GM19452 (cell line): Measurements from ENCODE around the gene SLC38A8.

Experiments used
- ATAC-seq: cut with Tn5 transposase; IDR thresholded peaks from one replicate; pipeline ENCODE4 v1.9.1; 2021; ENCODE audit not compliant: unreplicated experiment

The SLC38A8 gene

GRCh38 chr16:84033251-84034195 lies 9.1 kb downstream of the SLC38A8 start:
- no peak for ATAC-seq

DNA sequence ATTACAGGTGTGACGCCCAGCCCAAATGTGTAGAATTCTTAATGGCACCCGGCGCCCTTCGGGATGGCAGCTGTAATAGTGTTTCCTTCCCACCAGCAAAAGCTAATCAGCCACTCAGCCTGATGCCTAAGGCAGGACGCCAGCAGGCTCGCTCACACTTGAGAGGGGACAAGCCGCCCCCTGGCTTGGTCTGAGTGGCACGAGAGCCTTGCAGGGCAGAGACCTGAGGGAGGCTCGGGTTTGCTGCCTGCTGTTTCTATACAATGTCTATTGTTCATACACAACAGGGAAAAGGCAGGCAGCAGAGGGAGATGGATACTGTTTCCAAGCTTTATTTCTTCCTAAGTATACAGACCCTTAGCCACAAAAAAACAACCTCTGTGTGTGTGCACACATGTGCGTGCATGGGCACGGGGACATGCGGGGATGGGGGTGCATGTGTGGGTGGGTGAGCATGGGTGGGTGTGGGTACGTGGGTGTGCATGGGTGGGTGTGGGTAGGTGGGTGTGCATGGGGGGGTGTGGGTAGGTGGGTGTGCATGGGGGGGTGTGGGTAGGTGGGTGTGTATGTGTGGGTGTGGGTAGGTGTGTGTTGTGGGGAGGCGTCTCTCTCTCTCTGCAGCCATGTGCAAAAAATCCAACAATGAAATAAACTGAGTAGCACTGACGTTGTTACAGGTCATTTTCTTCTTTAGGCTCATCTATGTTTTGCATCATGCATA lies 10.0 kb downstream of the SLC38A8 start:
- no peak for ATAC-seq

DNA sequence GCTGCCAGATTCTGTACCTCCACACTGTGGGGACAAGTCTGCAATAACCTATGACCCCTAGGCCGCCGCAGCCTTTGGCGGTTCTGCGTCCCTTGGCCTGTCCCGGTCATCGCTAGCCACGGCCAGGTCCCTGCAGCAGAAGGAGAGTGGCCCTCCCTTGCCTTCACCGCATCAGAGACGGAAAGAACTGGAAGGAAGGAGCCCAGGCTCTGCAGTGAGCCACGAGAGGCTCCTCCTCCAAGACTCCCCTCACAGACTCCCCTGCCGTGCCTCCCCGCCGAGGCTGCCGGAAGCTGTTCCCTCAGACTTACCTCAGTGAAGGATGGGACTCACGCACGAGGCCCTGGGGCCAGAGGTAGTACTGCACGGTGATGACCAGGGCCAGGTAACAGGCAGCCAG lies 11.0 kb downstream of the SLC38A8 start:
- no peak for ATAC-seq

DNA sequence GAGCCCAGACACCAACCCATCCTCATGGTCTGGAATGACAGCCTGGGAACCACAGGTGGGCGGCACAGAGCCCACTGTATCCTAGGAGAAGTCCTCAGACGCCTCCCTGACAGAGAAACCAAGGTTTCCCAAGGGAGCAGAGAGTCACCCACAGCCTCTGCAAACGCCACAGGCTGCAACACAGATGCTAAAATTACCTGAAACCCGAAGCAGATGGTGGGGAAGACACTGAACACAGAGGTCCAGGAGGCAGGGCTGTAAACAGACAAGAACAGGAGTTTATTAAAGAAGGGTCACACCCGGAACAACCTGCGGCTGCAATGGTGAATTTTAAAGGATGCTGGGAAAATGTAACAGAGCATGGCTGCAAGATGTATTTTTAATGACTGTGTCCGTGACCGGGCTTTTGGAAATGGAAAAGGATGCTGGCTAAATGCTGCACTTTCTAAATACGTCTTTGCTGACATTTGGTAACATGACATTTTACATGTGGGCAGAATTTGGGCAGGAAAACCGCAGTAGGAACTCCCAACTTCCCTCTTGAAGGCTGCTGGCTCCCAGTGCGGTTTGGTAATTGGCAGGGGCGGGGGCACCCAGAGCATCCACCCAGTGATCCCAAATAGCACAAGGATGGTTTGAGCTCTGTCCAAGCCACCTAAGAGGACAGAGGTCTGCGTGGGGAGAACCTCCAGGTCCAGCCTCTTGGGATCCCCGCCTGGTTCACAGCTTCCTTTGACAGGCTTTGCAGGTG lies 13.1 kb downstream of the SLC38A8 start:
- ATAC-seq: no peak

GRCh38 chr16:84027625-84028024 lies 15.0 kb downstream of the SLC38A8 start:
- no peak for ATAC-seq

DNA sequence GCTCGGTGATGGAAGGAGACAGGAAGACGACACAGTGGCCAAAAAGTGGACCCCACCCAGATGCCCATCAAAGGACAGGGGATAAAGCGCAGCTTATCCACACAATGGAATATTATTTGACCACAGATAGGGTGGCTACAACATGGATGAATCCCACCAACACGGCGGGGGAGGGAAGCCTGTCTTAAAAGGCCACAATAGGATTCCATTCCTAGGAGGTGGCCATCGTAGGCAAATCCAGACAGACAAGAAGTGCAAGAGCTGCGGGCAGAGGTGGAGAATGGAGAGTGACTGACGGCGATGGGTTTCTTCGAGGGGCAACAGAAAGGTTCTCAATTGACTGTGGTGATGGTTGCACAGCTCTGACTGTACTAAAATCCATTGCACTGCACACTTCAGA lies 16.0 kb downstream of the SLC38A8 start:
- no peak for ATAC-seq

GRCh38 chr16:84024854-84025253 lies 17.7 kb downstream of the SLC38A8 start:
- ATAC-seq: no peak

- no peak for ATAC-seq
Observed at GRCh38 chr16:84022644-84023043, 20.0 kb downstream of the SLC38A8 start.

GRCh38 chr16:84021488-84021887 lies 21.1 kb downstream of the SLC38A8 start:
- ATAC-seq: no peak

GRCh38 chr16:84020353-84020752 lies 22.2 kb downstream of the SLC38A8 start:
- no peak for ATAC-seq

- no peak for ATAC-seq
Observed at GRCh38 chr16:84018710-84019109, 23.9 kb downstream of the SLC38A8 start.

DNA sequence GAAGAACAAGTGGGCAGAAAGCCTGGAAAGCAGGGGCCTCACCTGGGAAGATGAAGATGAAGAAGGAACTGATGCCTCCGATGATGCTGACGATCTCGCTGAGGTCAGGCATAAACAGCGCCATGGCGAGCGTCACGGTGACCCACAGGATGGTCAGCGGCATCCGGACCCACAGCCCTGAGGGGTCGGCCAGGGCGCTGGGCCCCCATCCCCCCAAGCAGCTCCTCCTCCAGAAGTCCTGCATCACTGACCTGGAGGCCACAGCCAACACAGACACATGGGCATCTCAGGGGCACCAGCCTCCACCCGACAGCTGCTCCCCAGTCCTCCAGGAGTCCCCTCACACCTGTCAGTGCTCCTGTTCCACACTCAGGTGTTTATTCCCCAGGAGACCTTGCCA lies 26.1 kb downstream of the SLC38A8 start:
- no peak for ATAC-seq

DNA sequence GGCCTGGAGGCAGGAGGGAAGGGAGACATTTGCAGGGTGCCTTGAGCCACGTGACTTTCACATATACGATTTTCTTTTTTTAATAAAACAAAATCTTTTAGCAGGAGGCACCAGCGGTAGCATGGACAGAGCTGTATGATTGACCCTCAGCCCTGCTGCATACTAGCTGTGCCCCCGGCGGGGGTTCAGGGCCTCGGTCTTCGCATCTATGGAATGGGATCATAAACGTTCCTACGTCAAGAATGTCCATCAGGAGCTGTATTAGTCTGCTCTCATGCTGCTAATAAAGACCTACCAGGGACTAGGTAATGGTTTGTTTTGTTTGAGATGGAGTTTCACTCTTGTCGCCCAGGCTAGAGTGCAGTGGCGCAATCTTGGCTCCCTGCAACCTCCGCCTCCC lies 27.2 kb downstream of the SLC38A8 start:
- ATAC-seq: no peak

- no peak for ATAC-seq
Observed at GRCh38 chr16:84014570-84015327, 27.8 kb downstream of the SLC38A8 start.

GRCh38 chr16:84013787-84014569 lies 28.6 kb downstream of the SLC38A8 start:
- no peak for ATAC-seq

GRCh38 chr16:84009282-84009681 lies 33.3 kb downstream of the SLC38A8 start:
- no peak for ATAC-seq

DNA sequence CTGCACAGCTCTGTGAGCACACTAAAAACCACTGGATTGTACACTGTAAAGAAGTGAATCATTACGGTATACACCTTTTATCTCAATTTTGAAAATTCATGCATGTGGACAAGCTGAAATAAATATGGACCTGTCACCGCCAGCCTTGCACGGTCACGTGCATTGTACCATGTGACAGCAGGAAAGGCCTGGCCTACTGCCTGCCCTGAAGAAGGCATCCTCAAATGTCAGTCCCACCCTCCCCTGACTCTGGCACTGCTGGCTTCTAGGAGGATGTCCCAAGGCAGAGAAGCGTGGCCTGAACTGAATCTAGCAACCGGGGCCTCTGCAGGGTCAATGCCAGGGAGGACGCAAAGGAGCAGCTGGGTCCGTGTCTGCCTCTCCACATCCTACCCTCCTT lies 34.6 kb downstream of the SLC38A8 start:
- ATAC-seq: no peak

DNA sequence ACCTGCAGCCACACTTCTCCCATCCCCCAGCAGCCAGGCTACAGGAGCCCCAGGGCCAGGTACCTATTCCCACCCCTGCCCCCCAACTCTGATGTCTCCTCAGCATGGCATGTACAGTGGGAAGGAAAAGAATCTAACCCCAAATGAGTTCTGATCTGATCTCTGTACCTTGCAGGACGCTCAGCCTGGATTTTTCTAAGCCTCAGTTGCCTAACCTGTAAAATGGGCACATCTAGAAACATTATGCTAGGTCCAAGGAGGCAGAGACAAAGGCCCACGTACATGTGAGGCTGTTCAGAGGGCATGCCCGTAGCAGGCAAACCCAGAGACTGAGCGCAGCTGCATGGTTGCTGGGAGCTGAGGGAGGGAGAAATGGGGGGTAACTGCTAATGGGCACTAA lies 35.1 kb downstream of the SLC38A8 start:
- no peak for ATAC-seq

- ATAC-seq: no peak
Observed at GRCh38 chr16:84005391-84005790, 37.2 kb downstream of the SLC38A8 start.

- ATAC-seq: no peak
Observed at GRCh38 chr16:84004442-84004841, 38.2 kb downstream of the SLC38A8 start.
